GM13977 (cell line): ENCODE measurements around the gene IGF1R.

ENCODE experiments used
- DNase-seq: peaks from one replicate; pipeline ENCODE4 v3.0.0; 2012; ENCODE audit warnings: low spot score
- CTCF ChIP-seq: IDR thresholded peaks from 2 replicates; pipeline ENCODE4 v1.5.1; 2012; ENCODE audit warnings: mild to moderate bottlenecking, control low read depth; ENCODE audit not compliant: insufficient read depth; ENCODE audit errors: extremely low read depth, missing control alignments
- in situ Hi-C: fragments of 300-500 bp; cut with MboI; formaldehyde crosslinking; loops from one replicate; pipeline ENCODE4 v1.12.0; 2022; ENCODE audit warnings: low sequenced_read_pairs, low pct_unique_long_range_greater_than_20kb, mixed read lengths, inconsistent platforms; ENCODE audit not compliant: unreplicated experiment

Gene IGF1R

DNA sequence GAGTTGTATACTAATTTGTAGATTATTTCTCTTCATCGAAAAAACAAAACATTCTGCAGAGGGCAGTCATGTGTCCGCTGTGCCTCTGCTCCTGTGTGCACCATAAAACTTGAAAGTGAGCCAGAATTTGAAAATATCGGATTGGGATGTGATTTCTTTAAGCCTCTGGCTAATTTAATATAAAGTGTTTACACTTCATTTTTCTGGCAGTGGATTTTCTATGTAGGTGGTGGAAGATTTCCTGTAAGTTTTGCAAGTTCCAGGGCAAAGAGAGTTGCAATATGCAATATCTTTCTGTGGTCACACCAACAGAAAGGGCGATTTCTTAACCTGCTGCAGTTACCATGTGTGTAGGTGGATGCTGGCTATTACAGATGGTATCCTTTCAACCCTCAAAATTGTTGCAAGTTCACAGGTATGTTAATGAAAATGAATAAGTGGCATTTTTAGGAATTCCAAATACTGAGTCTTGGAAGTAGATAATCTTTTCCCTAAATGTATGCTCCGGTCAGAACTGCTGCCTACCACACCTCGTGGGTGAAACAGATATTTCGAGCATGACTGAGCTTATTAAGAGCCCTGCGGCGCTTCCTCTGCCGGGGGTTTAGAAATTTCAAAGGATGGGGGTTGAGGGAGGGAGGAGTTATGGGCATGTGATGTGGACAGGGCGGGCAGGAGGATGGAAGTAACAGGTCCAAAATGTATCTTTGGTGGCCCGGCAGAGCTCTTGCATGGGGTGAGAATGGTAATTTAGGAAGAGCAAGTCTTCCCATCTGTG, 225.3 kb downstream of the IGF1R start:
- in situ Hi-C loops = no loop called here
- no peak for DNase-seq
- no peak for TF ChIP-seq CTCF

DNA sequence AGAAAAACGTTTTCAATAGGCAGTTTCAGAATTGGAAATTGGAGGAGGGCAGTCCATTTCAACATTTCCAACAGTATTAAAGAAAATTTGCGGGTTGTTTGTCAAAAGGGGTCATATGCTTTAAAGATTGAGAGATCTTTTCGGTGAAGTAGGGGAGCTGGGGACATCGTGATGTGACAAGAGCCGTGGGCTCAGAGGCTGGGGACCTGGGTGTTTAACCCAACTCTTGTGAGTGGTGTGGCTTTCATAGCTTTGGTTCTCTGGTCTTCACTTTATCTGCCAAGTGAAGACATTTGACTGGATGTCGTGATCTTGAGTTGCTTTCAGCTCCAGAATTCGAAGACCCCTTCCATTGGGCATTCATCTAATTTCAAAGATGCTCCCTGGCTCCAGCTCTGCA, 226.0 kb downstream of the IGF1R start:
- no peak for TF ChIP-seq CTCF
- in situ Hi-C loops = no loop called here
- DNase-seq = no peak

DNA sequence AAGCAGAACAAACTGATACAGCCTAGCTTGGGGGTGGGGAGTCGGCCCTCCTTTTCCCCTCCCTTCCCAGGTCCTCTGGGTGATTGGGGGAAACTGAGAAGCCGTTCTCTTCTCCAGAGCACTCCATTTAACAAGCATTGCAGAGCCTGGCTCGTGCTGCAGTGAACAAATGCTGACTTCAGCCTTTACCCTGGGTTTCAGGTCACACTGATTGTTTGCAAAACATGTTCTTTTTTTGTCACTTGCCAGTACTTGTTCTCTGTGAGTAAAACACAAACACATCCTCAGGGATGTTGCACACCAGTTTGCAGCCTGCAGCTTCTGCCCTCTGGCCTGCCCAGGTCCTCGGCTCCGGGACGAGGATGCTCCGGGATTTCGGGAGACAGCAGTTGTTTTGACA, 226.4 kb downstream of the IGF1R start:
- no peak for DNase-seq
- in situ Hi-C loops = no loop called here
- no peak for TF ChIP-seq CTCF

GRCh38 chr15:98875309-98875708, 227.0 kb downstream of the IGF1R start:
- in situ Hi-C loops = no loop called here
- no peak for DNase-seq
- TF ChIP-seq CTCF = no peak

DNA sequence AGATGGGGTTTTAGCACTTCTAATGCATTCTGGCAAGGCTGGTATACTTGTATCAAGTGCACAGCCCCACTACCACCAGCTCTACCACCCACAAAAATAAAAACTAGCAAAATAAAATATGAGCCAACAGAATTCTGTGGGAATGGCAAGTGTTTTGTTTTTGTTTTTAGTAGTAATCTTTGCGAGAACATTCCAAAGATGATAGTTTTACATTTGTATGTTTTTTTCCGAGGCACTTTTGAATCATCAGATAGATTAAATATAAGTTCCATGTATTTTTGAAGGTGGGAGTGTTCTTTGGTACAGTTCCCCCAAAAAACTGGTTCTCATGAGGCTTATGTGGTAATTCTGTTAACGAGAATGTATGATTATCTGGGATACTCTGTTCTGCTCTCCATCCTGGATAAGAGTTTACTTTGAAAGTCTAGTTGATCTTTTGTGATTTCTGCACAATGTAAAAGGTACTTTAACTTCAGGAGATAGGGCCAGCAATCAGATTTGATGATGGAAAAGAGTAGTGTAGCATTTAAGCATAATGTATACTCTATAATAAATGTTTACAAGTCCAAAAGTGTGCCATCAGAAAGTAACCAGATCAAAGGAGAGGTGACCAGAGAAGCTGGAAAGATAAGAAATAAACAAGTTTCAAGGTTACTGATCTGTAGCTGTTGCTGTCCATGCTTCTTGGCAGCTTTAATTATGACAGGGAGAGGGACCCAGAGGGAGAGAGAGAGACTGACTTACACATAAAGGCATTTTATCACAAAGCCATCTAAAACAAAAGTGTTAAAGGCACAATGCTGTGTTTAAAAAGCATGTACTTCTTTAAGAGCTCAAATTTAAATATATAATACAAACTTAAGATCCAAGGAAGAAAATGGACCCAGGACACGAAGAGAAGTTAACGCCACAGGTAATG, 228.4 kb downstream of the IGF1R start:
- TF ChIP-seq CTCF = no peak
- in situ Hi-C loops = no loop called here
- no peak for DNase-seq

GRCh38 chr15:98878172-98878571, 229.8 kb downstream of the IGF1R start:
- DNase-seq = no peak
- TF ChIP-seq CTCF = no peak
- in situ Hi-C loops = no loop called here
